ENCODE results near the gene IFFO2.

The IFFO2 gene

GRCh38 chr1:18936814-18937481, 19.5 kb downstream of the IFFO2 start:
- DNase-seq (ENCODE audit: low spot score), result no peak

- no peak for DNase-seq (ENCODE audit: low spot score)
These were observed 20.0 kb downstream of the IFFO2 start for GRCh38 chr1:18936471-18936813.

GRCh38 chr1:18934205-18935000, 22.1 kb downstream of the IFFO2 start:
- no peak for DNase-seq (ENCODE audit: low spot score)

DNA sequence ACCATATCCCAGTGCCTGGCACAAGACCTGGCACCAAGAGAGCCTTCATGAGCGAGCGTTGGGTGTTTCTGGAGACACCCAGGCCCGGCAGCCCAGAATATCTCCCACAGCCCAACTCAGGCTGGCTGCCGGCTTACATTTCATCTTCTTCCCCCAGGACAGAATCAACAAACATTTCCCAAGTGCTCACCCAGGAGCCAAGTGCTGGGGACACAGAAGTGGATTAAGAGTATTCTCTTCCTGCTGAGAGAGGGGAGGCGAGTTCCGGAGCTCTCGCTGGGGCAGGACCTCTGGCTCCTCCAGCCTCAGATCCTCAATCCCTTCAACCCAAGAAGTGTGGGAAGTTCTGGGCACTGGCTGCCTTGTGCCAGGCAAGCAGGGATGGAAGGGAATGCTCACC, 23.6 kb downstream of the IFFO2 start:
- no peak for DNase-seq (ENCODE audit: low spot score)

GRCh38 chr1:18932387-18932786, 24.1 kb downstream of the IFFO2 start:
- DNase-seq (ENCODE audit: low spot score), result no peak

DNA sequence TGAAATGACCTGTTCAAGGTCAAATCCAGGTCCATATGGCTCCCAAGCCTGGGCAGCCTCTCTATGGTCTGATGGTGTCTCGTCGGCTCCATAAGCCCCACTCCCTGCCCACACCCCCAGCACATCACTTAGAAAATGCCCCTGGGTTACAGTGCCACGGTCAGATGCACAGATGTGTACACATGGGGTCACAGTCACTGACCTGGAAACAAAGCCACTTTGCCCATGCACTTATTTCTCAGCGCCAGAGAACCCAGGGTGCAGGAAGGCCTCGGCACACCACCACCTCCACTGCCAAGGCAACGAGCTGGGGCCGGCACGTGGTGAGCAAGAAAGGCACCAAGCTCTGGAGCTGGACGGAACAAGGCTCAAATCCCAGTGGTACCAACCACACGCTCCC, 24.7 kb downstream of the IFFO2 start:
- DNase-seq (ENCODE audit: low spot score), result no peak

- no peak for DNase-seq (ENCODE audit: low spot score)
These were observed 26.8 kb downstream of the IFFO2 start for GRCh38 chr1:18929686-18930085.

DNA sequence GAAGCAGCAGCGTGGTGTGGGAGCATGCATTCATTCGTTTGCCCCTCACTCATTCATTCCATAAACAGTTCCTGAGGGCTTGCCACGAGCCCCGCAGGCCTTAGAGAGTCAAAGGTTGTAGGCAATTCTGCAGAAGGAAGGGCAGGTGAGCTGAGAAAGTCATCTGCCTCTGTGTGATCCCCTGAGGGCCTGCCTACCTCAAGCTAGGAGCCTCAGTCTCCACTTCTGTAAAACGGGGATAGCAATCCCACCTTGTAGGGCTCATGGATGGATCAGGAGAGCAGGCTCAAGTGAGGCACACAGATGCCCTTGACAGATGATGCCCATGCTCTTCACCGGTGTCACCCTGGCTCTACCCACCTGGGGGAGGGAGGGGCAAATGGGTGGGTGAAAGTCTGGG, 27.5 kb downstream of the IFFO2 start:
- DNase-seq (ENCODE audit: low spot score), result no peak

- DNase-seq (ENCODE audit: low spot score), result no peak
These were observed 28.1 kb downstream of the IFFO2 start for GRCh38 chr1:18928406-18928805.

GRCh38 chr1:18927654-18928272, 28.7 kb downstream of the IFFO2 start:
- DNase-seq (ENCODE audit: low spot score), result no peak

- DNase-seq (ENCODE audit: low spot score), result no peak
These were observed 29.3 kb downstream of the IFFO2 start for GRCh38 chr1:18927082-18927653.

DNA sequence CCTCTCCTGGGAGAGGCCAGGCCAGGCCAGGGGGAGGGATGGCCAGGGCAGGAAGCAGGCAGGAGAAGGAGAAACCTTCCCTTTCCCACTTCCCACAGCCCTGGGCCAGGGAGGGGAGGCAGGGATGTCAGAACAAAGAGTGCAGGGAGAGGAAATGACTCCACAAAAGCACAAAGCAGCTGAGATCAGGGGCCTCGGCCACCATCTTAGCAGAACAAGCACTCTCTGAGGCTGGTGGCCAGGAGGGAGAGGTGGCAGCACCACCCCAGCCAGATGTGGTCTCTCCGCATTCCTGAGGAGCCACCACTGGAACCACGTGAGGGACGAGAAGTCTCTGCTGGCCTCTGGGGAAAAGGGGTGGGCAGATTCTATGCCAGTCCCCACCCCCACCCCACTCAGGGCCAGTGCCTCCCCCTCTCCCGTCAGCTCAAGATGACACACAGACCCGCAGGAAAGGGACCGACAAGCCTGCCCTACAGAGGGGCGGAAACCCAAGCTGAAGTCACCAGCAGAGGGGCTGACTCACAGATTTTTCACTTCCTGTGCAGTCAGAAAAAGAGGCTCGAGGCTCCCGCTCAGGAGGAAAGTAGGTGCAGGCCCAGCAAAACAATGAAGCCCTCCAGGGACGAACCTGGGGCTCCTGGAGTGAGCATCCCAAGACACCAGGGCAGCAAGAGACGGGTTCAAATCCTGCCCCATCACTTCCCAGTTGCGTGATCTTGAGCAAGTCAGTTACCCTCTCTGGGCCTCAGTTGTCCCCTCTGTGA, 30.0 kb downstream of the IFFO2 start:
- DNase-seq (ENCODE audit: low spot score), result no peak

DNA sequence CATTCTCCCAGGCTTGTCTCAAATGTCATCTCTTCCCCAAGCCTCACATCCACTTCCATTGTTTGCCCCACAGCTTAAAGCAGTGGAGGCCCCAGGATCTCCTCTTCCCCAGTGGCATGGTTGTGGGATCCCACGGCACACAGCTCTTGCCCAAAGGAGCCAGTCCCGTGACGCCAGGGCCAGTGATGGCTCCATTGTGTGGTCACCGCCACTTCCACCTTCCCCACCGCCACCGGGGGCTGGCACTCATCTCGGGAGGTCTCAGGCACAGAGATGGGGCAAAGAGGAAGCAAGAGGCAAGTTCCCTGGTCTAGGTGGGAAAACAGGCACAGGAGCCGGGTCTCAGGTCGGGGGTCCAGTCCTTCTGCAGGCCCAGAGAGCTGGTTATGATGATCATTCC, 31.2 kb downstream of the IFFO2 start:
- no peak for DNase-seq (ENCODE audit: low spot score)

DNA sequence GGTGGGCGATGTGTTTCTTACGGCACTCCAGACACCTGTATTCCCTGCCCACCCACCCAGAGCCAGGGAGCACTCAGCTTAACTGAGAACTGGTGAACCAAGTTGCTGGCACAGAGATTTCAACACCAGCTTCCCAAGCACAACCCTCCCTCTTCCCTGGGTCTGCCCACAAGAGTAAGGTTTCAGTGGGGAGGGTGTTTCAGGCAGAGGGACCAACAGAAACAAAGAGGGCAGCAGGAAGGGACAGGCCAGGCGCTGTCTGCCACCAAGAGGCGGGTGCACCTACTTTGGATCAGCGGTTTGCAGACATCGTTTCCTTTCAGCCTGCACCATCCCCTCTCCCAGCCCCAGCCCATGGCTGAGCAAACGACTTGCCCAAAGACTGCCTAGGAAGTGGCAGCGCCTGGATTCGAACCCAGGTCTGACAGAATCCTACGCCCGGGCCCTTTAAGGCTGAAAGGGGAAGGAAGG, 32.2 kb downstream of the IFFO2 start:
- DNase-seq (ENCODE audit: low spot score), result no peak

DNA sequence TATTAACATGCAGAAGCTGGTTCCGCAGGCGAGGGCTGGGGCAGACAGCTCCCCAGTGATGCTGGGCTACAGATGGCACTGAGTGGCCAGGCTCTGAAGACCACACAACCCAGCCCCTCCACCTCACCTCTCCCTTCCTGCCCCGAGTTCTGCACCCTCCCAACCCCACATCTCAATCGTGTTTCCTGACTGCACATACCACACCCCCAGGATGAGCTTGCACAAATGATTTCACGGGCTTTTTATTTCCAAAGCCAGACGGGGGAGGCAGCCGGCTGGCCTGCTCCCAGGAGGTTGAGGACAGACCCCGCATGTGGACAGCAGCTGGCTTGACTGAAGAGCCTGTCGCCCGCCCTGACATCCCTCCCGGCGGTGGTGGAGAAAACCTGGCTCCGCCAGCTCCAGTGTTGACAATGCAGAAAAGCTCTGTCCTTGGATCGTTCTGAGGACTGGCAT, 32.7 kb downstream of the IFFO2 start:
- no peak for DNase-seq (ENCODE audit: low spot score)

DNA sequence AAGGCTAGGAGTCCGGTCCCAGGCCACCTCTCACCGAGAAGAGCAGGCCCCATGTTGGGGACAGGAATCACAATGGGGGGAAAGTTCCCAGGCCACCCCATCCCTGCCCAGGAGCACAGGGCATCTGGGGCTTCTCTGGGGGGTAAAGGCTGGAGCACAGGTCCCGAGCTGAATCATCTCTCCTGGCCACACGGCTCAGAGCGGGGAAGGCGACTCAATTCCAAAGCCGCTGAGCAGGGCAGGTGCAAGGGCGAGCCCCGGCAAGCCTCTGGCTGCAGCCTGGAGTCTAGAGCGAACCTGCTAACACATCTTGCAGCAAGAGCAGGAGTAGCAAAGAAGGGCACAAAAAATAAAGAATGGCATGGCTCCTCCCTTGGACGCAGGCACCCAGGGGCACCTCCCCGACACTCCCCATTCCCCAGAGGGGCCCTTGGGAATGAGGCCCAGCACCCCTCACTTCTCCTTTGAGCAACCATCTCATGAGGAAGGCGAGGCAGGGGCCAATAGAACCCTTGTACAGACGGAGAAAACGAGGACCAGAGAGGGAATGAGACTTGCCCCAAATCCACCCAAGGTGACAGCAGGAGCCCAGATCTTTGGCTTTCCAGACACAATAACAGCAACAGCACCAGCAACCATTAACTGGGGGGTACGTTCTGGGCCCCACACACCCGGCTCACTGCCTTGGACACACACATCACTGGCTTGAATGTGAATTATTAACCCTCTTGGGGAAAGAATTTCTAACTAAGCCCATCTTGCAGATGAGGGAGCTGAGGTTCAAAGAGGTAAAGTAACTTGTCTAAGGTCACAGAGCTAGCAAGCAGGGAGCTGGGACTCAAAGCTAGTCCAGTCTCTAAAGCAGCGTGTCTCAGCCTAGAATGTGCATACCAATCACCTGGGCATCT, 33.4 kb downstream of the IFFO2 start:
- no peak for DNase-seq (ENCODE audit: low spot score)

- DNase-seq (ENCODE audit: low spot score), result peak; percentile 84
These were observed 34.2 kb downstream of the IFFO2 start for GRCh38 chr1:18922319-18922726.

DNA sequence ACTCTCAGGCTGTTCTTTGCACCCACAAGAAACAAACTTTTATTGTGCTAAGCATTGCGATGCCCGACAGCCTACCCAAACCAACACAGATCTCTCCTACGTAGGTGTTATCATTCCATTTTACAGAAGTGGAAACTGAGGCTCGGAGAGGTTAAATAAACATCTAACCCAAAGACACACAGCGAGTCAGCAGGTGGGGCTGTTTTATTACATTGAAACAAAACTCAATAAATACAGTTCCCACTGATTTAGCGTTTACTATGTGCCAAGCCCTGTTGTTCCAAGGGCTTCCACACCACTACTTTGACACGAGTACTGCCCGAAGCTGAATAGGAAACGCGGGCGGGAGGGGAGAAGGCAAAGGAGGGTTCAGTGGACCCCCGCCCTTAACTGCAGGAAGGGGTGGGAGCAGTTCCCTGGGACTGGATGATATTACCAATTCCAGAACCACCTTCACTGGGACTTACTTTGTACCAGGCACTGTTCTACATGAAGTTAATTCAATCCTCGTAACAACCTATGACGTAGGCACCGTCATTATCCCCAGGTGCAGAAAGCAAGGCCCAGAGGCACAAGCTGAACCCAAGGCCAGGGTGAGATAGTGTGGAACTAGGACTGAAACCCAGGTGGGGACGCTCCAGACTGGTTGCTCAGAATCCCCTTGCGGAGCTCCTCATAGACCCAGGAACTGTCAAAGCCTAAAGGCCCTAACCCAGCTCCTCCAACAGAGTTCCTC, 34.8 kb downstream of the IFFO2 start:
- no peak for DNase-seq (ENCODE audit: low spot score)

DNA sequence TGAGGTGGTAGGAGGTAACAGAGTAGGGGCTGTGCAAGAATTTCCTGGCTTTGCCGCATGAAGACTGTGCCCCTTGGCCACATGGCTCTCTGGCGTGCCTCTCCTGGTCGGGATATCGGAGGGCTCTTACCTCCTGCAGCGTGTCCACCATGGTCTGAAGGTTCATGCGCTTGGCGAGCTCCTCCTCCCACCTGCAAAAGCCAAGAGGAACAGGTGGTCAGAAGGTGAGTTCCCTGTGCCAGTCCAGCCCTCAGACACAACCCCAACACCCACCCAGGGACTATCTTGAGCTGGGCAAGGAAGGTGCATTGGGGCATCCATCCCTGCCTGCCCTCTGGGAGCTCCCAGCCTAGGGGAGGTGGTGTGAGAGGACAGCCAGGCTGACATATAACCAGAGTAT, 35.5 kb downstream of the IFFO2 start:
- no peak for DNase-seq (ENCODE audit: low spot score)

DNA sequence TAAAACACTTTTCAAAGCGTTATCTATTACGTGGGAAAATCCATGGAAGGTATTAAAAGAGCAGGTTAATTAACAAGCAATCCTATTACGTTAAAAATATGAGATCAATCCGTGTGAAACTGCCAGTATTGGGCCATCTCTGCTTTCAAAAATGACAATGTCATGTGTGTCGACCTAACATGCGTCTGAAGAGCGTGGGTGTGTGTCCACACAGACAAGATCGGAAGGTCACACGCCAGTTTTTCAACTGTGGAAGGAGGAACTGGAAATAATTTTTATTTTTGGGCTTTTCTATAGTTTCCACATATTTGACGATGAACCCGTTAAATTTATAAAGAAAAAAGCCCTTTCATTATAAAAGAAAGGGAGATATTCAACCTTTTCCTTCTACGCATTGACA, 36.5 kb downstream of the IFFO2 start:
- DNase-seq (ENCODE audit: low spot score), result no peak

All from globus pallidus (tissue), 1 donor.